Measurements from ENCODE around the gene SLC35E1.

Gene SLC35E1

DNA sequence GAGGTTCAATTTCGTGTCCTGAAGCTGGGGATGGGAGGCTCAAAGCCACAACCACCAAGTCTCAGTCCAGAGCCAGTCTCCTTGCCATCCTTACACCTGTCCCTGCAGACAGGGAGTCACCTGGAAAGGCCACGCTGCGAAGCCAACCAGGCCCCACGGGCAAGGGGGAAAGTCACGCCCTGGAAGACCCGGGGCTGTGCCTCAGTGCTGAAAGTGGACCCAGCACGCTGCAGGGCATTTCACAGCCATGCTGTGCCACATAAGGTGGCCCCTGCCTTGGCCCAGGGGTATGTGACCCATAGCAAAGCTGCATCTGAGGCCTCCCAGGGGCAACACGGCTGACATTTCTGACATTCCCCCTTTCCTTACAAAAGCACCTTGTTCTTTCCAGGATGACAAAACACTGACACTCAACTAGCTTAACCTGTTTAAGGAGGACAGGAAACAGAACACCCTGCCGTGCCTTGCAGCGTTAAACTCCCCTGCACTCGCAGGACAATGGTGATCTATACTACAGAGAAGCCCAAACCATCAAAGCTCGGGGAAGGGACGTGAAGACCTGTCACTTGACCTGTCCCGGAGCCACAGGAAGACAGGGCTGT, 44.8 kb downstream of the SLC35E1 start:
- Histone ChIP-seq H3K9ac (ENCODE audit: low read length) (no peak overlapping the region), H3K4me2 (ENCODE audit: low read length) (no peak overlapping the region), H3K4me1 (ENCODE audit: low read length) (no peaks in the 10 kb centered on the region), H3K36me3 (replicated peaks; ENCODE audit: low read depth, low read length) (peaks cover 82% of the 10 kb centered on the region), H3K27ac (ENCODE audit: low read length) (no peak overlapping the region), H3K79me2 (ENCODE audit: low read length) (no peaks in the 10 kb centered on the region; the same call in 1 of the 2 replicates), H3K27me3 (ENCODE audit: low read depth, low read length) (no peaks in the 10 kb centered on the region), H2AFZ (ENCODE audit: low read depth, low read length) (no peak overlapping the region), H4K20me1 (ENCODE audit: insufficient read depth, low read length) (no peaks in the 10 kb centered on the region), H3K4me3 (ENCODE audit: low read length) (no peak overlapping the region), H3K9me3 (ENCODE audit: insufficient read depth, low read length) (no peaks in the 10 kb centered on the region)
- TF ChIP-seq, protein P1, sequence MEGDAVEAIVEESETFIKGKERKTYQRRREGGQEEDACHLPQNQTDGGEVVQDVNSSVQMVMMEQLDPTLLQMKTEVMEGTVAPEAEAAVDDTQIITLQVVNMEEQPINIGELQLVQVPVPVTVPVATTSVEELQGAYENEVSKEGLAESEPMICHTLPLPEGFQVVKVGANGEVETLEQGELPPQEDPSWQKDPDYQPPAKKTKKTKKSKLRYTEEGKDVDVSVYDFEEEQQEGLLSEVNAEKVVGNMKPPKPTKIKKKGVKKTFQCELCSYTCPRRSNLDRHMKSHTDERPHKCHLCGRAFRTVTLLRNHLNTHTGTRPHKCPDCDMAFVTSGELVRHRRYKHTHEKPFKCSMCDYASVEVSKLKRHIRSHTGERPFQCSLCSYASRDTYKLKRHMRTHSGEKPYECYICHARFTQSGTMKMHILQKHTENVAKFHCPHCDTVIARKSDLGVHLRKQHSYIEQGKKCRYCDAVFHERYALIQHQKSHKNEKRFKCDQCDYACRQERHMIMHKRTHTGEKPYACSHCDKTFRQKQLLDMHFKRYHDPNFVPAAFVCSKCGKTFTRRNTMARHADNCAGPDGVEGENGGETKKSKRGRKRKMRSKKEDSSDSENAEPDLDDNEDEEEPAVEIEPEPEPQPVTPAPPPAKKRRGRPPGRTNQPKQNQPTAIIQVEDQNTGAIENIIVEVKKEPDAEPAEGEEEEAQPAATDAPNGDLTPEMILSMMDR (IDR thresholded peaks at IDR 0.05; ENCODE audit: low read depth, low read length), result no peak
- TF ChIP-seq EZH2phosphoT487 (IDR thresholded peaks at IDR 0.05; ENCODE audit: low read depth), result no peak

DNA sequence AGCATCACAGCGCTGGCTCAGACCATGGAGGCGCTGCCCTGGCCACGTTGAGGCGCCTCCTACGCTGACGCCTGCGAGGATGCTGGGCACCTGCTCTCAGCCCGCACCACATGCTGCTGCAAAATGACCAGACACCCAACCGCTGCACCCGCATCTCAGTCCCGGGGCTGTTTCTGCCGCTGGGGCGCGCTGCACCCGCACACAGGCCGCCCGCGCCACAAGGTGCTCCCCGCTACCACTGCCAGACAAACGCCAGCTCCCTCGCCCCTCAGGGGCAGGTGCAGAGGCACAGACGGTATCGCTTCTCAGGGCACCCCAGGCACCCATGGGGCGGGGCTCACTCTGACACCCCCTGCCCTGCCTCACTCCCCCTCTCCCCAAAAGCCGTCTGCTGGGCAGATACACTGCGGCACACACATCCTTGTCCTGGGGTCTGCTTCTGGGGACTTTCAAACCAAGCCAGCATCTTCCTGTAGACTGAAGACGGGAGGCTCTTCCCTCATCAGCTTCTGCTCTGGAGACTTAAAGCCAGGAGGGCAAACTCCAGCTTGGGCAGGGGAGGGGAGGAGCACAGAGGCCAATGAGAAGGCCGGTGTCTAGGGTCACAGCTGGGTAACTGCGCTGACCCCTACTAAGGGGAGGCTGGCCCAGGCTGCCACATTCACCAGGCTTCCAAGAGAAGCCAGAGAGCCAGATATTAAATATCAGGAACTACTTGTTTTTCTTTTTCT, 46.3 kb downstream of the SLC35E1 start:
- H2AFZ ChIP-seq (ENCODE audit: low read depth, low read length), result no peak overlapping the region
- no peaks in the 10 kb centered on the region for H3K27me3 ChIP-seq (ENCODE audit: low read depth, low read length)
- H3K79me2 ChIP-seq (ENCODE audit: low read length), result no peaks in the 10 kb centered on the region; the same call in 1 of the 2 replicates
- peaks cover 79% of the 10 kb centered on the region for H3K36me3 ChIP-seq (replicated peaks; ENCODE audit: low read depth, low read length)
- TF ChIP-seq EZH2phosphoT487 (IDR thresholded peaks at IDR 0.05; ENCODE audit: low read depth), result no peak
- TF ChIP-seq, protein P1 (IDR thresholded peaks at IDR 0.05; ENCODE audit: low read depth, low read length), result no peak
- no peaks in the 10 kb centered on the region for H4K20me1 ChIP-seq (ENCODE audit: insufficient read depth, low read length)
- H3K4me3 ChIP-seq (ENCODE audit: low read length), result no peak overlapping the region
- H3K9ac ChIP-seq (ENCODE audit: low read length), result no peak overlapping the region
- H3K4me2 ChIP-seq (ENCODE audit: low read length), result no peak overlapping the region
- H3K27ac ChIP-seq (ENCODE audit: low read length), result no peak overlapping the region
- H3K9me3 ChIP-seq (ENCODE audit: insufficient read depth, low read length), result no peaks in the 10 kb centered on the region
- no peaks in the 10 kb centered on the region for H3K4me1 ChIP-seq (ENCODE audit: low read length)

DNA sequence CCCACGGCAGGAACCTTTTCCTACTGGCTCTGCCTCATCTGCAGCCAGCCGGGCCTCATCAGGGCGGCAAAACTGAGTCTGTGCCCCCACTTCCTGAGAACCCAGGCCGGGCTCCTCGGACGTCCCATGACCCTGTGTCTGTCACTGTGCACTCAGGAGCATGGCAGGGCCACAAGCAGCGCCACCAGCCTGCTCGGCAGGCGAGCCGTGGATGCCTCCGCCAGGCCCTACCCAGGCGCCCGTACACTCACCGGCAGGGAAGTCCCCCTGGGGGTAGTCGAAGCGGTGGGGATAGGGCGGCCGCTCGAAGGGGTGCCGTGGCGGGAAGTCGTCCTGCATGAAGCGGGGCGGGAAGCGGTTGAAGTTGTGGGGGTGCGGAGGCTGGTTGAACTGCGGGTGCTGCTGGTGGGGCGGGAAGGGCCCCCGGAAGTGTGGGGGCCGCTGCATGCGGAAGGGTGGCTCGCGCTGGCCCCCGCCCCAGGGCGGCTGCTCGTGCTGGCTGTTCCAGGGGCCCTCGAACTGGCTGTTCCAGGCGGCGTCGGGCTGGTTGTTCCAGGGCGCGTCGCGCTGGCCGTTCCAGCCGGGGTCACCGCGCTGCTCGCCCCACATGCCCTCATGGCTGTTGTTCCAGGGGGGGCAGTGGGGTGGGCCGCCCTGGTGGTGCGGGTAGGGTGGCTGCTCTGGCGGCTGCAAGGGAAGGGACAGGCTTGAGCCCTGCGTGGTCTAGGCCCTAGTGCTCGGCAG, 47.1 kb downstream of the SLC35E1 start:
- Histone ChIP-seq H3K4me3 (ENCODE audit: low read length) (no peak overlapping the region), H3K27ac (ENCODE audit: low read length) (no peak overlapping the region), H3K27me3 (ENCODE audit: low read depth, low read length) (no peaks in the 10 kb centered on the region), H3K4me2 (ENCODE audit: low read length) (no peak overlapping the region), H3K36me3 (replicated peaks; ENCODE audit: low read depth, low read length) (peaks cover 79% of the 10 kb centered on the region), H3K79me2 (ENCODE audit: low read length) (no peaks in the 10 kb centered on the region; the same call in 1 of the 2 replicates), H3K4me1 (ENCODE audit: low read length) (no peaks in the 10 kb centered on the region), H3K9me3 (ENCODE audit: insufficient read depth, low read length) (no peaks in the 10 kb centered on the region), H4K20me1 (ENCODE audit: insufficient read depth, low read length) (no peaks in the 10 kb centered on the region), H3K9ac (ENCODE audit: low read length) (no peak overlapping the region), H2AFZ (ENCODE audit: low read depth, low read length) (no peak overlapping the region)
- TF ChIP-seq, protein P1 (IDR thresholded peaks at IDR 0.05; ENCODE audit: low read depth, low read length), result no peak
- no peak for TF ChIP-seq EZH2phosphoT487 (IDR thresholded peaks at IDR 0.05; ENCODE audit: low read depth)

Data from OCI-LY3 (cell line).